Measurements from ENCODE around the gene TRPM6.
"Not testable (repeated sequence)": the region's sequence is repeated elsewhere in the genome, so short reads cannot be mapped to it uniquely, and the experiment has no call there.

TRPM6 gene

GRCh38 chr9:74872619-74873233 lies 15.0 kb downstream of the TRPM6 start:
- DNase-seq (ENCODE audit: low read depth, low spot score): no peak
- in situ Hi-C loops (cut with HindIII; ENCODE audit: low sequenced_read_pairs): no loop called here
- no peak for TF ChIP-seq CTCF (IDR thresholded peaks at IDR 0.05; ENCODE audit: low read depth, low read length)
- H3K4me3 ChIP-seq (ENCODE audit: low read depth, low read length): no peak overlapping the region

- no peak overlapping the region for H3K4me3 ChIP-seq (ENCODE audit: low read depth, low read length)
- no peak for TF ChIP-seq CTCF (IDR thresholded peaks at IDR 0.05; ENCODE audit: low read depth, low read length)
- in situ Hi-C loops (cut with HindIII; ENCODE audit: low sequenced_read_pairs): no loop called here
- DNase-seq (ENCODE audit: low read depth, low spot score): no peak
These were observed 20.2 kb downstream of the TRPM6 start for GRCh38 chr9:74867483-74867882.

GRCh38 chr9:74865177-74865576 lies 22.5 kb downstream of the TRPM6 start:
- DNase-seq (ENCODE audit: low read depth, low spot score): no peak
- TF ChIP-seq CTCF (IDR thresholded peaks at IDR 0.05; ENCODE audit: low read depth, low read length): no peak
- in situ Hi-C loops (cut with HindIII; ENCODE audit: low sequenced_read_pairs): no loop called here
- no peak overlapping the region for H3K4me3 ChIP-seq (ENCODE audit: low read depth, low read length)

- no peak for TF ChIP-seq CTCF (IDR thresholded peaks at IDR 0.05; ENCODE audit: low read depth, low read length)
- in situ Hi-C loops (cut with HindIII; ENCODE audit: low sequenced_read_pairs): no loop called here
- no peak overlapping the region for H3K4me3 ChIP-seq (ENCODE audit: low read depth, low read length)
These were observed 25.8 kb downstream of the TRPM6 start for GRCh38 chr9:74861773-74862474.

GRCh38 chr9:74861071-74861470 lies 26.6 kb downstream of the TRPM6 start:
- no peak for DNase-seq (ENCODE audit: low read depth, low spot score)
- no peak overlapping the region for H3K4me3 ChIP-seq (ENCODE audit: low read depth, low read length)
- in situ Hi-C loops (cut with HindIII; ENCODE audit: low sequenced_read_pairs): no loop called here
- TF ChIP-seq CTCF (IDR thresholded peaks at IDR 0.05; ENCODE audit: low read depth, low read length): no peak

More at GRCh38 chr9:74861773-74862474, 25.8 kb downstream of the TRPM6 start:
- no peak for DNase-seq (ENCODE audit: low read depth, low spot score)

- H3K4me3 ChIP-seq (ENCODE audit: low read depth, low read length); DNase-seq (ENCODE audit: low read depth, low spot score); in situ Hi-C loops (cut with HindIII; ENCODE audit: low sequenced_read_pairs): not testable (repeated sequence)
These were observed 27.5 kb downstream of the TRPM6 start for GRCh38 chr9:74860247-74860646.

- no peak for DNase-seq (ENCODE audit: low read depth, low spot score)
- in situ Hi-C loops (cut with HindIII; ENCODE audit: low sequenced_read_pairs): no loop called here
- no peak for TF ChIP-seq CTCF (IDR thresholded peaks at IDR 0.05; ENCODE audit: low read depth, low read length)
- no peak overlapping the region for H3K4me3 ChIP-seq (ENCODE audit: low read depth, low read length)
These were observed 27.9 kb downstream of the TRPM6 start for GRCh38 chr9:74859786-74860185.
